HepG2 (cell line): ENCODE results near the gene RSPRY1. TPM values are rescaled to one million over a fixed set of nuclear protein-coding genes. Genes with fewer than 3 reads are reported as not detected.

Experiments used
- AGO1 ChIP-seq: fragments of 200-400 bp; formaldehyde crosslinking; IDR thresholded peaks from 2 replicates; pipeline ENCODE4 v1.6.1; 2017; ENCODE audit warnings: mild to moderate bottlenecking, low read depth, low read length, moderate library complexity; ENCODE audit not compliant: poor library complexity, severe bottlenecking
- CCAR2 ChIP-seq: fragments of 200-400 bp; formaldehyde crosslinking; optimal IDR thresholded peaks from 2 replicates; pipeline ENCODE3; 2018; ENCODE audit warnings: low read depth, mild to moderate bottlenecking, low read length, moderate library complexity
- EP300 ChIP-seq, 3 experiments: sonication (generic) in 1 of 3; formaldehyde crosslinking in 1 of 3; IDR thresholded peaks; 2 replicates each; pipeline versions ENCODE4 v1.5.1 to v1.6.1; 2011 to 2020; ENCODE audit warnings: low read depth in 2 of 3, low read length in 2 of 3, borderline replicate concordance in 1 of 3, improper control_type of control experiment in 1 of 3, mild to moderate bottlenecking in 1 of 3, missing genetic modification reagents in 1 of 3, moderate library complexity in 1 of 3
- FOXA1 ChIP-seq, 2 experiments: fragments of 450-650 bp in 1 of 2; sonication (generic) in 1 of 2; formaldehyde crosslinking in 1 of 2; IDR thresholded peaks; 2 replicates each; pipeline versions ENCODE4 v1.4.0 to v1.6.1; 2016 to 2020; ENCODE audit warnings: missing genetic modification reagents in 1 of 2
- GATAD1 ChIP-seq: IDR thresholded peaks from 2 replicates; pipeline ENCODE4 v1.6.1; 2016; ENCODE audit warnings: missing genetic modification reagents, missing compliant biosample characterization
- KAT2B ChIP-seq: fragments of 150-350 bp; IDR thresholded peaks from 2 replicates; pipeline ENCODE4 v1.6.1; 2014; ENCODE audit warnings: low read depth, low read length, borderline replicate concordance
- KAT7 ChIP-seq: IDR thresholded peaks from 2 replicates; pipeline ENCODE4 v1.6.1; 2018; ENCODE audit warnings: borderline replicate concordance, missing compliant biosample characterization
- NFE2L2 ChIP-seq: fragments of 150-350 bp; IDR thresholded peaks from 2 replicates; pipeline ENCODE4 v1.6.1; 2014; ENCODE audit warnings: low read length
- PAX8 ChIP-seq: sonication (generic); formaldehyde crosslinking; IDR thresholded peaks from 2 replicates; pipeline ENCODE4 v1.8.0; 2022; ENCODE audit warnings: mild to moderate bottlenecking, missing genetic modification reagents, borderline replicate concordance
- RFXANK ChIP-seq: IDR thresholded peaks from 2 replicates; pipeline ENCODE4 v1.6.1; 2016
- RFXAP ChIP-seq: sonication (generic); formaldehyde crosslinking; IDR thresholded peaks from 2 replicates; pipeline ENCODE4 v1.4.0; 2020; ENCODE audit warnings: missing genetic modification reagents, borderline replicate concordance
- SPEN ChIP-seq: sonication (generic); formaldehyde crosslinking; IDR thresholded peaks from 2 replicates; pipeline ENCODE4 v1.5.1; 2020; ENCODE audit warnings: low read depth, mild to moderate bottlenecking, missing genetic modification reagents
- STAT5B ChIP-seq: sonication (generic); formaldehyde crosslinking; IDR thresholded peaks from 2 replicates; pipeline ENCODE4 v1.4.0; 2020; ENCODE audit warnings: missing genetic modification reagents
- THAP11 ChIP-seq: IDR thresholded peaks from 2 replicates; pipeline ENCODE4 v1.6.1; 2016; ENCODE audit warnings: missing biosample characterization, missing genetic modification reagents
- ZNF382 ChIP-seq: sonication (generic); formaldehyde crosslinking; IDR thresholded peaks from 2 replicates; pipeline ENCODE4 v1.5.0; 2020; ENCODE audit warnings: missing genetic modification reagents, mild to moderate bottlenecking, borderline replicate concordance
- ZNF432 ChIP-seq: sonication (generic); formaldehyde crosslinking; IDR thresholded peaks from 2 replicates; pipeline ENCODE4 v1.5.0; 2020; ENCODE audit warnings: missing genetic modification reagents, mild to moderate bottlenecking, borderline replicate concordance
- ZNF550 ChIP-seq: sonication (generic); formaldehyde crosslinking; IDR thresholded peaks from 2 replicates; pipeline ENCODE4 v1.4.0; 2020; ENCODE audit warnings: mild to moderate bottlenecking, missing genetic modification reagents, borderline replicate concordance
- ZNF562 ChIP-seq: sonication (generic); formaldehyde crosslinking; IDR thresholded peaks from 2 replicates; pipeline ENCODE4 v1.8.0; 2022; ENCODE audit warnings: missing genetic modification reagents, borderline replicate concordance
- polyA plus RNA-seq, 8 experiments: library from polyadenylated mRNA; depleted of rRNA in 3 of 8; stranded (reverse) in 7 of 8; unstranded in 1 of 8; fragments of >200 nt; fragmentation: Illumina TruSeq in 4 of 8; extraction: Trizol in 4 of 8; gene quantifications; 2 replicates each; pipeline versions ENCODE4 v1.2.1 to v1.2.3, GENCODE V29; 2011 to 2016; ENCODE audit warnings: low read depth in 4 of 8, missing spikeins in 1 of 8, mixed read lengths in 1 of 8; ENCODE audit not compliant: insufficient read depth in 1 of 8
- total RNA-seq, 5 experiments: library from RNA; depleted of rRNA; stranded (reverse); fragments of >200 nt; fragmentation: Illumina TruSeq; extraction: Trizol; gene quantifications; 2 replicates each; pipeline ENCODE4 v1.2.3, GENCODE V29; 2016; ENCODE audit warnings: low read depth in 1 of 5
- TF ChIP-seq, protein P1 (sequence below): conservative IDR thresholded peaks from 2 replicates; pipeline ENCODE4 v1.6.1; 2018; ENCODE audit warnings: missing genetic modification reagents
- TF ChIP-seq, protein P2 (sequence below): sonication (generic); formaldehyde crosslinking; IDR thresholded peaks from 2 replicates; pipeline ENCODE4 v1.4.0; 2020; ENCODE audit warnings: low read depth, missing genetic modification reagents
- TF ChIP-seq, protein P3 (sequence below): sonication (generic); formaldehyde crosslinking; IDR thresholded peaks from 2 replicates; pipeline ENCODE4 v1.8.0; 2022; ENCODE audit warnings: missing genetic modification reagents, low read depth, mild to moderate bottlenecking, borderline replicate concordance
- TF ChIP-seq, protein P4 (sequence below): sonication (generic); formaldehyde crosslinking; IDR thresholded peaks from 2 replicates; pipeline ENCODE4 v1.8.1; 2023; ENCODE audit warnings: missing genetic modification reagents, mild to moderate bottlenecking, borderline replicate concordance

The RSPRY1 gene
- total and polyA plus RNA-seq, 2 of the 13 experiments (the other 11 are each of a cell fraction or from before 2014, with no cell fraction given), result 53.4 to 61.0 TPM

DNA sequence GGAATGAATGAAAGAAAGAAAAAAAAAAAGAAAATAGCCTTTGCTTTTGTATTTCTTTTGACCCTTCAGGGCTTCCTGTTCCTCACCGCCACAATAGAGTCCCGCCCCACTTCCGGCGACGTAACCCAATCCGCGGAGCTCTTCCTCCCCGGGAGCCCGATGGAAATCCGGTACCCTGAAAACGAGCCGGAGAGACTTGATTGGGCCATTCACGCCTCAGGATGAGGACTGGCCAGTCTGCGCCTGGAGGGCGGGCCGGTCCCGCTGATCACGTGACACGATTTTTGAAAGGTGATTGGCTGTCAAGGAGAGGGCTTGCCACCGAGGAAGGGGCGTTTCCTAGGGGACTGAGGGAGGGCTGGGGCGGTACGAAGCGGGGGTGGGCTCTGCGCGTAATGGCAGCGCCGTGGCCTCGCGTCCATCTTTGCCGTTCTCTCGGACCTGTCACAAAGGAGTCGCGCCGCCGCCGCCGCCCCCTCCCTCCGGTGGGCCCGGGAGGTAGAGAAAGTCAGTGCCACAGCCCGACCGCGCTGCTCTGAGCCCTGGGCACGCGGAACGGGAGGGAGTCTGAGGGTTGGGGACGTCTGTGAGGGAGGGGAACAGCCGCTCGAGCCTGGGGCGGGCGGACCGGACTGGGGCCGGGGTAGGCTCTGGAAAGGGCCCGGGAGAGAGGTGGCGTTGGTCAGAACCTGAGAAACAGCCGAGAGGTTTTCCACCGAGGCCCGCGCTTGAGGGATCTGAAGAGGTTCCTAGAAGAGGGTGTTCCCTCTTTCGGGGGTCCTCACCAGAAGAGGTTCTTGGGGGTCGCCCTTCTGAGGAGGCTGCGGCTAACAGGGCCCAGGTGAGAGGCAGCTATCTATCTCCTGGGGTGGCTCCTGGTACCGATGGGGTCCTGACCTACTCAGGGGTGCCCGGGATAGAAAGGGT, at the start of gene RSPRY1, which contains the start of gene PSME3IP1 (continued):
- no peak; the same call in 1 of the 2 replicates for TF ChIP-seq SPEN (CRISPR knock-in tag)
- peak; percentile 87 for TF ChIP-seq GATAD1 (CRISPR knock-in tag)
- TF ChIP-seq NFE2L2, result no peak
- no peak for TF ChIP-seq ZNF562 (CRISPR knock-in tag)
- TF ChIP-seq ZNF550 (CRISPR knock-in tag), result peak; percentile 91; the same call in 1 of the 2 replicates
- TF ChIP-seq, protein P1, sequence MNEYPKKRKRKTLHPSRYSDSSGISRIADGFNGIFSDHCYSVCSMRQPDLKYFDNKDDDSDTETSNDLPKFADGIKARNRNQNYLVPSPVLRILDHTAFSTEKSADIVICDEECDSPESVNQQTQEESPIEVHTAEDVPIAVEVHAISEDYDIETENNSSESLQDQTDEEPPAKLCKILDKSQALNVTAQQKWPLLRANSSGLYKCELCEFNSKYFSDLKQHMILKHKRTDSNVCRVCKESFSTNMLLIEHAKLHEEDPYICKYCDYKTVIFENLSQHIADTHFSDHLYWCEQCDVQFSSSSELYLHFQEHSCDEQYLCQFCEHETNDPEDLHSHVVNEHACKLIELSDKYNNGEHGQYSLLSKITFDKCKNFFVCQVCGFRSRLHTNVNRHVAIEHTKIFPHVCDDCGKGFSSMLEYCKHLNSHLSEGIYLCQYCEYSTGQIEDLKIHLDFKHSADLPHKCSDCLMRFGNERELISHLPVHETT (CRISPR knock-in tag), result peak; percentile 68; the same call in 1 of the 2 replicates
- TF ChIP-seq RFXANK (CRISPR knock-in tag), result no peak
- peak; percentile 78; the same call in 1 of the 2 replicates for TF ChIP-seq KAT7 (CRISPR knock-in tag)
- TF ChIP-seq, protein P2, sequence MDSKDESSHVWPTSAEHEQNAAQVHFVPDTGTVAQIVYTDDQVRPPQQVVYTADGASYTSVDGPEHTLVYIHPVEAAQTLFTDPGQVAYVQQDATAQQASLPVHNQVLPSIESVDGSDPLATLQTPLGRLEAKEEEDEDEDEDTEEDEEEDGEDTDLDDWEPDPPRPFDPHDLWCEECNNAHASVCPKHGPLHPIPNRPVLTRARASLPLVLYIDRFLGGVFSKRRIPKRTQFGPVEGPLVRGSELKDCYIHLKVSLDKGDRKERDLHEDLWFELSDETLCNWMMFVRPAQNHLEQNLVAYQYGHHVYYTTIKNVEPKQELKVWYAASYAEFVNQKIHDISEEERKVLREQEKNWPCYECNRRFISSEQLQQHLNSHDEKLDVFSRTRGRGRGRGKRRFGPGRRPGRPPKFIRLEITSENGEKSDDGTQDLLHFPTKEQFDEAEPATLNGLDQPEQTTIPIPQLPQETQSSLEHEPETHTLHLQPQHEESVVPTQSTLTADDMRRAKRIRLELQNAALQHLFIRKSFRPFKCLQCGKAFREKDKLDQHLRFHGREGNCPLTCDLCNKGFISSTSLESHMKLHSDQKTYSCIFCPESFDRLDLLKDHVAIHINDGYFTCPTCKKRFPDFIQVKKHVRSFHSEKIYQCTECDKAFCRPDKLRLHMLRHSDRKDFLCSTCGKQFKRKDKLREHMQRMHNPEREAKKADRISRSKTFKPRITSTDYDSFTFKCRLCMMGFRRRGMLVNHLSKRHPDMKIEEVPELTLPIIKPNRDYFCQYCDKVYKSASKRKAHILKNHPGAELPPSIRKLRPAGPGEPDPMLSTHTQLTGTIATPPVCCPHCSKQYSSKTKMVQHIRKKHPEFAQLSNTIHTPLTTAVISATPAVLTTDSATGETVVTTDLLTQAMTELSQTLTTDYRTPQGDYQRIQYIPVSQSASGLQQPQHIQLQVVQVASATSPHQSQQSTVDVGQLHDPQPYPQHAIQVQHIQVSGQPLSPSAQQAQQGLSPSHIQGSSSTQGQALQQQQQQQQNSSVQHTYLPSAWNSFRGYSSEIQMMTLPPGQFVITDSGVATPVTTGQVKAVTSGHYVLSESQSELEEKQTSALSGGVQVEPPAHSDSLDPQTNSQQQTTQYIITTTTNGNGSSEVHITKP (CRISPR knock-in tag), result no peak
- no peak for TF ChIP-seq KAT2B
- TF ChIP-seq THAP11 (CRISPR knock-in tag), result peak; percentile 81
- TF ChIP-seq CCAR2, result no peak
- no peak for TF ChIP-seq STAT5B (CRISPR knock-in tag)
- 0 out of 2 replicates have a peak, but pooled peaks have one; percentile 15 for TF ChIP-seq PAX8
- no peak for TF ChIP-seq AGO1
- no peak for TF ChIP-seq ZNF382 (CRISPR knock-in tag)
- TF ChIP-seq, protein P3, sequence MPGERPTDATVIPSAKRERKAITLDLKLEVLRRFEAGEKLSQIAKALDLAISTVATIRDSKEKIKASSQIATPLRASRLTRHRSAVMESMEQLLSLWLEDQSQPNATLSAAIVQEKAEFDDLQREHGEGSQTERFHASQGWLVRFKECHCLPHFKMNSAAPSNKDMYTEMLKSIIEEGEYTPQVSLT (CRISPR knock-in tag), result no peak
- TF ChIP-seq RFXAP (CRISPR knock-in tag), result peak; percentile 78; the same call in 1 of the 2 replicates
- TF ChIP-seq, protein P4, sequence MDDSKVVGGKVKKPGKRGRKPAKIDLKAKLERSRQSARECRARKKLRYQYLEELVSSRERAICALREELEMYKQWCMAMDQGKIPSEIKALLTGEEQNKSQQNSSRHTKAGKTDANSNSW, result no peak
- no peak for TF ChIP-seq ZNF432 (CRISPR knock-in tag)
- TF ChIP-seq FOXA1 (IDR thresholded peaks at IDR 0.05), result no peak
- TF ChIP-seq FOXA1 (CRISPR knock-in tag; IDR thresholded peaks at IDR 0.05), result peak; percentile 45; the same call in 1 of the 2 replicates
- peak in 1 of 2 experiments; percentile 20; a peak in 1 of 4 replicates for TF ChIP-seq EP300 (IDR thresholded peaks at IDR 0.05; ENCODE audit: low read depth in 2 of 2, low read length in 2 of 2)
- TF ChIP-seq EP300 (CRISPR knock-in tag; IDR thresholded peaks at IDR 0.05; ENCODE audit: borderline replicate concordance), result no peak
